Pericardium fibroblast (primary cell): ENCODE results near the gene WNT6. TPM values are rescaled to one million over a fixed set of nuclear protein-coding genes. Genes with fewer than 3 reads are reported as not detected.

Experiments
- total RNA-seq: library from RNA; depleted of rRNA; stranded (reverse); fragments of >200 nt; gene quantifications from 2 replicates; pipeline ENCODE4 v1.2.3, GENCODE V29; 2015

The WNT6 gene
- total RNA-seq = not detected in 2 replicates

DNA sequence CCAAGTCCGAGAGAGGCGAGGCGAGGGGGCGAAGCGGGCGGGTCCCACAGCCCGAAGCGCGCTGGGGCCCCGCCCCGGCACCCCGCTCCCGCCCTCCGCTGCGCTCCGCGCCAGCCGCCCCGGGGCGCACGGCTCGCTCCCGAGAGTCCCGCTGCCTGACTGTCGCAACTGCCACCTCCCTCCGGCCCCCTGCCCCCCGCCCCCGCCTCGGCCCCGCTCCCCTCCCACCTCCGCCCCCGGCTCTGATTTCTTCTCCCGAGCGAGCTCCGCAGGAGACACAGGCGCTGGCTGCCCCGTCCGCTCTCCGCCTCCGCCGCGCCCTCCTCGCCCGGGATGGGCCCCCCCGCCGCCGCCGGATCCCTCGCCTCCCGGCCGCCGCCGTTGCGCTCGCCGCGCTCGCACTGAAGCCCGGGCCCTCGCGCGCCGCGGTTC is at the start of gene WNT6:
TSS of gene WNT6 (plus strand) at position 250 of the 432 bp plus-strand sequence. CDS start 233 bp downstream, outside the sequence.

DNA sequence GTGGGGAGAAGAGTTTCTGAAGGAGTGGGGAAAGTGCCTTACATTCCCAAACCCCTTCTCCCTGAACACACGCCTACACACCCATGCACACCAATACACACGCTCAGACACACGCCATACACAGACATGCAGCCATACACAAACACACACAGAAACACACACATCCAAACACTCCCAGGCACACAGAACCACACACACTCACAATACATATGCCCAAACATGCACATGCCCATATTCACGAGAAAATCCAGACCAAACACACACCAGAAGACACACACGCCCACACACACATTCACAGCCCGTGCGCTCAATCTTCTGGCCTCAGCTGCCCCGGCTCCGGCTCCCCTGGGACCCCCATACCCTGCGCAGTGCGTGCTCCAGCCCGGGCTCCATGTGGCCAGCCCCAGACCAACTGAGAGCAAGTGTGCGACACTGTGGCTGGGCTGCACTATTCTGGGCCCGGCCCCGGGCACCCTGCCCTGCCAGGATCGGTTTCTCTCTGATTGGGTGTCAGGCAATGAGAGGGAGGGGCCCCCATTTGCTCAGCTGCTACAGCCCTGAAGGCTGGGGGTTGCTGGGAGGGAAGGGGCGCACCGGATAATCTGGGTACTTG is 28.1 kb upstream of the WNT6 start, which contains the start of gene PRKAG3:
TSS of gene PRKAG3 (minus strand) at position 426 of the 613 bp plus-strand sequence.

DNA sequence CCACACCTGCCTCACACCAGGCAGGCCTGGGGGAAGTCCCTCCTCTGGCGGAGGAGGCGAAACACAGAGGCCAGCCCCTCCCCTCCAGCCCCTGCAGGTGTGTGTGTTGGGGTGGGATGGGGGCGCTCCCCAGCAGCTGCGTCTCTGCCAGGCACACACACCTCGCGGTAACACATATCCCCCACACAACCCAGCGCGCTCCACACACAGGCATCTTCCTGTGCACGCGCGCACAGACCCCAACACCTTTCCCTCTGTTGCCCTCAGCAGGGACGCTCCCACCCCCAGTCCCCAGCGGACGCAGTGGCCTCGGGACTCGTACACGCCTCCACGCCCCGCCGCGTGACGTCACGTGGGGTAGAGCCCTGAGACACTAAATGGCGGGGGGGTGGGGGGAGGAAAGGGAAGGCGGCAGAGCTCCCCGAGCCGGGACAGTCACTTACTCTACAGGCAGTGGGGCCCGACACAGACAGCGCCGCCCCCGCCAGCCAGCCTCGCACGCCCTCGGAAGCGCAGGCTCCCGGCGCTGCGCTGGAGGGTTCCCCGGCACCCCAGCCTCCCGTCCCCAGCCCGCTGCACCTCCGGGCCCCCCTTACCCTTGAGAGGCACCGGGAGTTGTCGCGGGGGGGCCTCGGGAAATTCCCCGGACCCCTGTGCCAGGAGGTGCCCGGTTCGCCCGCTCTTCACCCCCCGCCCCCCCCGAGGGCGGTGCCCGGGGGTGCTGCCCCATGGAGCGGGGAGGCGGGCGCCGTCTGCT is 20.7 kb downstream of the WNT6 start, which contains the start of gene WNT10A:
TSS of gene WNT10A (plus strand) at position 751 of the 757 bp plus-strand sequence. CDS start 144 bp downstream, outside the sequence.

Other genes starting within 250 kb of the WNT6 start
- gene ZNF142, start 200.2 kb upstream of the WNT6 start, total RNA-seq = 7.0 and 9.4 TPM in 2 replicates
- 15.8 and 27.7 TPM in 2 replicates for gene BCS1L, start 200.1 kb upstream of the WNT6 start, total RNA-seq
- gene RNF25, start 187.8 kb upstream of the WNT6 start, total RNA-seq = 18.0 and 19.5 TPM in 2 replicates
- 10.2 and 36.8 TPM in 2 replicates for gene STK36, start 187.7 kb upstream of the WNT6 start, total RNA-seq
- 7.7 and 8.1 TPM in 2 replicates for gene TTLL4, start 149.0 kb upstream of the WNT6 start, total RNA-seq
- gene CYP27A1, start 77.7 kb upstream of the WNT6 start, total RNA-seq = 3.7 and 5.6 TPM in 2 replicates
- gene PRKAG3, start 28.0 kb upstream of the WNT6 start, total RNA-seq = not detected in 2 replicates
- gene WNT10A, start 21.0 kb downstream of the WNT6 start, total RNA-seq = not detected in 2 replicates
- gene CDK5R2, start 99.9 kb downstream of the WNT6 start, total RNA-seq = not detected in 2 replicates
- not detected in 2 replicates for gene FEV, start 125.4 kb downstream of the WNT6 start, total RNA-seq
- not detected in 2 replicates for gene CRYBA2, start 133.6 kb downstream of the WNT6 start, total RNA-seq
- not detected in 2 replicates for gene CFAP65, start 181.7 kb downstream of the WNT6 start, total RNA-seq
- 0.12 TPM in 1 of 2 replicates, not detected in the other for gene IHH, start 201.1 kb downstream of the WNT6 start, total RNA-seq